Lung (tissue), 16 donors: ENCODE data around the gene UBASH3B. TPM values are rescaled to one million over a fixed set of nuclear protein-coding genes. Genes with fewer than 3 reads are reported as not detected.
"Not testable (repeated sequence)": the region's sequence is repeated elsewhere in the genome, so short reads cannot be mapped to it uniquely, and the experiment has no call there.

ENCODE experiments used
- ATAC-seq: fragments of 200-7000 bp; cut with Tn5 transposase; one replicate; pipeline ENCODE4 v1.9.1; 2020; ENCODE audit warnings: moderate number of reproducible peaks; ENCODE audit not compliant: insufficient read depth, low FRiP score
- DNase-seq, 3 donors: peaks; one replicate each; pipeline ENCODE4 v3.0.0-alpha.2; 2013 to 2017
- H3K27ac ChIP-seq, 2 donors: one replicate each; pipeline ENCODE4 v1.5.1; 2013; ENCODE audit warnings: mild to moderate bottlenecking in 2 of 2, moderate library complexity in 2 of 2, control low read depth in 1 of 2, inconsistent platforms in 1 of 2, low read depth in 1 of 2, low read length in 1 of 2
- H3K27me3 ChIP-seq, 3 donors: one replicate each; pipeline ENCODE4 v1.5.1; 2013; ENCODE audit warnings: low read length in 2 of 3; ENCODE audit not compliant: control insufficient read depth in 3 of 3, insufficient read depth in 3 of 3
- H3K36me3 ChIP-seq, 4 donors: one replicate each; pipeline ENCODE4 v1.5.1; 2013; ENCODE audit warnings: low read length in 4 of 4, mild to moderate bottlenecking in 1 of 4, moderate library complexity in 1 of 4; ENCODE audit not compliant: control insufficient read depth in 4 of 4, insufficient read depth in 4 of 4
- H3K4me1 ChIP-seq, 5 donors: one replicate each; pipeline ENCODE4 v1.5.1; 2013; ENCODE audit warnings: low read length in 5 of 5, mild to moderate bottlenecking in 2 of 5, moderate library complexity in 1 of 5; ENCODE audit not compliant: control insufficient read depth in 5 of 5, insufficient read depth in 5 of 5
- H3K4me3 ChIP-seq: one replicate; pipeline ENCODE4 v1.5.1; 2013; ENCODE audit warnings: mild to moderate bottlenecking, control low read depth, moderate library complexity
- H3K9ac ChIP-seq, 2 donors: one replicate each; pipeline ENCODE4 v1.5.1; 2013; ENCODE audit warnings: low read length in 2 of 2, control low read depth in 1 of 2; ENCODE audit not compliant: insufficient read depth in 1 of 2
- H3K9me3 ChIP-seq, 4 donors: one replicate each; pipeline ENCODE4 v1.5.1; 2013; ENCODE audit warnings: low read length in 3 of 4, mild to moderate bottlenecking in 1 of 4, moderate library complexity in 1 of 4; ENCODE audit not compliant: control insufficient read depth in 4 of 4, insufficient read depth in 3 of 4
- WGBS, 2 donors: extraction: QIAGEN DNeasy Blood & Tissue Kit; methylation state at CpG; one replicate each; pipeline ENCODE4 v1.1.7; 2013; 5-methylcytosine and 5-hydroxymethylcytosine counted together
- long read RNA-seq, 5 donors: transcript quantifications; one replicate each; lab custom pipeline, GENCODE V29; 2026
- polyA plus RNA-seq, 2 donors: library from polyadenylated mRNA; stranded (reverse); fragments of 200-250 nt; gene quantifications; one replicate each; pipeline ENCODE4 v1.2.1, GENCODE V29; 2013
- total RNA-seq, 2 donors: library from RNA; depleted of rRNA in 1 of 2; stranded (reverse); fragments of >200 nt in 1 of 2; gene quantifications; one replicate each; pipeline ENCODE4 v1.2.1, GENCODE V29; 2014 to 2021
- TF ChIP-seq, protein P1 (sequence below): IDR thresholded peaks from 2 replicates; pipeline ENCODE4 v1.5.1; 2012; ENCODE audit warnings: mild to moderate bottlenecking; ENCODE audit errors: control extremely low read depth, extremely low read depth
- donor health status: control.
- donor health status: control.
- donor health status: Bipolar disorder and iron deficiency.
- donor health status: healthy.
- donor health status: DM: yes; HTN: yes; CAD: no.

The UBASH3B gene, protein sequence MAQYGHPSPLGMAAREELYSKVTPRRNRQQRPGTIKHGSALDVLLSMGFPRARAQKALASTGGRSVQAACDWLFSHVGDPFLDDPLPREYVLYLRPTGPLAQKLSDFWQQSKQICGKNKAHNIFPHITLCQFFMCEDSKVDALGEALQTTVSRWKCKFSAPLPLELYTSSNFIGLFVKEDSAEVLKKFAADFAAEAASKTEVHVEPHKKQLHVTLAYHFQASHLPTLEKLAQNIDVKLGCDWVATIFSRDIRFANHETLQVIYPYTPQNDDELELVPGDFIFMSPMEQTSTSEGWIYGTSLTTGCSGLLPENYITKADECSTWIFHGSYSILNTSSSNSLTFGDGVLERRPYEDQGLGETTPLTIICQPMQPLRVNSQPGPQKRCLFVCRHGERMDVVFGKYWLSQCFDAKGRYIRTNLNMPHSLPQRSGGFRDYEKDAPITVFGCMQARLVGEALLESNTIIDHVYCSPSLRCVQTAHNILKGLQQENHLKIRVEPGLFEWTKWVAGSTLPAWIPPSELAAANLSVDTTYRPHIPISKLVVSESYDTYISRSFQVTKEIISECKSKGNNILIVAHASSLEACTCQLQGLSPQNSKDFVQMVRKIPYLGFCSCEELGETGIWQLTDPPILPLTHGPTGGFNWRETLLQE
- total RNA-seq (10 to 100 TPM in 1 of 2 donors, 1 to 10 TPM in 1; 9.6 to 51.2 TPM), polyA plus RNA-seq (10 to 100 TPM in 1 of 2 donors, 1 to 10 TPM in 1; 5.8 to 15.1 TPM)
- long read RNA-seq, donor 1, full-length matches to known transcripts, result 1 of 1 reads
- long read RNA-seq, donor 1, partial matches to known transcripts, result 0 of 1 reads
- long read RNA-seq, donor 1, other reads (novel, unspliced or antisense), result 0 of 1 reads
- long read RNA-seq, donor 2, result 0 reads
- long read RNA-seq, donor 3, result 0 reads
- long read RNA-seq, donor 4, full-length matches to known transcripts, result 1 of 1 reads
- long read RNA-seq, donor 4, partial matches to known transcripts, result 0 of 1 reads
- long read RNA-seq, donor 4, other reads (novel, unspliced or antisense), result 0 of 1 reads
- long read RNA-seq, donor 5, result 0 reads

DNA sequence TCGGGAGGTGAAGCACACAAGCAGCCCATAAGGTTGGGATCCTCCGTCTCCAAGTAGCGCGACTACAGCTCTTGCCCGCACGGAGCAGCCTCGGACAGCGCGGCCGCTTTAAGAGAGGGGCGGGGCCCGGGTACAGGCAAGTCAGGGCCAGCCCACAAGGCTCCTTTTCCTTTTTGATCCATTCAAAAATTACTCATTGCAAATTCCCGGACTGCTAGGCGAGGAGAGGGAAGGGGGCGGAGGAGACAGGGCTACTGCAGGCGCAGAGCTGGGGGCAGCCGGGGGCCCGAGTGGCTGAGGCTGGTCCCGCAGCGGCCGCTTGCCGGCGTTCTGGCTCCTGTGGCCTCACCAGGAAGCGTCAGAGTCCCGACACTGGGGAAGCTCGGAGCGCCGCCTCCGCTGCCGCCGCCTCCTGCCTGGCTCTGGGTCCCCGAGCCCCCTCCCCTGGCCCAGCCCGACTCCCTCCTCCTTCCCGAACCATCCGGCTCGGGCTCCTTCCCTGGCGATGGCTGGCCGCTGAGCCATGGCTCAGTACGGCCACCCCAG is at the start of gene UBASH3B:
UBASH3B (plus strand) TSS at position 196 of the 546 bp plus-strand sequence; CDS start at position 524, 328 bp downstream.
- WGBS, 2 donors, result 0 to 1% methylated on average over 27 to 39 of the region's 39 CpGs
- Histone ChIP-seq H3K4me3 (peak within 1 kb of the TSS; percentile 74), H3K27me3 (peaks cover 0 to 16% (median 0%) of the 10 kb centered on the region in 3 donors), H3K27ac (peak within 1 kb of the TSS; percentile 80 to 94), H3K9ac (peak within 1 kb of the TSS; percentile 19 to 33), H3K9me3 (no peaks in the 10 kb centered on the region), H3K4me1 (peaks cover 0 to 25% (median 9%) of the 10 kb centered on the region in 5 donors), H3K36me3 (peaks cover 0 to 2% (median 0%) of the 10 kb centered on the region in 4 donors)
- TF ChIP-seq, protein P1, sequence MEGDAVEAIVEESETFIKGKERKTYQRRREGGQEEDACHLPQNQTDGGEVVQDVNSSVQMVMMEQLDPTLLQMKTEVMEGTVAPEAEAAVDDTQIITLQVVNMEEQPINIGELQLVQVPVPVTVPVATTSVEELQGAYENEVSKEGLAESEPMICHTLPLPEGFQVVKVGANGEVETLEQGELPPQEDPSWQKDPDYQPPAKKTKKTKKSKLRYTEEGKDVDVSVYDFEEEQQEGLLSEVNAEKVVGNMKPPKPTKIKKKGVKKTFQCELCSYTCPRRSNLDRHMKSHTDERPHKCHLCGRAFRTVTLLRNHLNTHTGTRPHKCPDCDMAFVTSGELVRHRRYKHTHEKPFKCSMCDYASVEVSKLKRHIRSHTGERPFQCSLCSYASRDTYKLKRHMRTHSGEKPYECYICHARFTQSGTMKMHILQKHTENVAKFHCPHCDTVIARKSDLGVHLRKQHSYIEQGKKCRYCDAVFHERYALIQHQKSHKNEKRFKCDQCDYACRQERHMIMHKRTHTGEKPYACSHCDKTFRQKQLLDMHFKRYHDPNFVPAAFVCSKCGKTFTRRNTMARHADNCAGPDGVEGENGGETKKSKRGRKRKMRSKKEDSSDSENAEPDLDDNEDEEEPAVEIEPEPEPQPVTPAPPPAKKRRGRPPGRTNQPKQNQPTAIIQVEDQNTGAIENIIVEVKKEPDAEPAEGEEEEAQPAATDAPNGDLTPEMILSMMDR, result no peak
- DNase-seq, result peak; percentile 84 to 87 (median 84)
- peak; percentile 77 for ATAC-seq

DNA sequence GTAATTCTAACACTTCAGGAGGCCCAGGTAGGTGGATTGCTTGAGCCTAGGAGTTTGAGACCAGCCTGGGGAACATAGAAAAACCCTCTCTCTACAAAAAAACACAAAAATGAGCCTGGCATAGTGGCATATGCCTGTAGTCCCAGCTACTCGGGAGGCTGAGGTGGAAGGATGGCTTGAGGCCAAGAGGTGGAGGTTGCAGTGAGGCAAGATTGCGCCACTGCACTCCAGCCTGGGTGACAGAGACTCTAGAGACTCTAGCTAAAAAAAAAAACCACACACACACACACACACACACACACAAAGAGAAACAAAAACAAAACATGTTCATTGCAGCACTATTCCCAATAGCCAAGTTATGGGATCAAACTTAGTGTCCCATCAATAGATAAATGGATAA is 48.4 kb upstream of the UBASH3B start:
- WGBS, 2 donors, result 67 to 73% methylated on average over 2 of the region's 2 CpGs
- not testable (repeated sequence) for DNase-seq

DNA sequence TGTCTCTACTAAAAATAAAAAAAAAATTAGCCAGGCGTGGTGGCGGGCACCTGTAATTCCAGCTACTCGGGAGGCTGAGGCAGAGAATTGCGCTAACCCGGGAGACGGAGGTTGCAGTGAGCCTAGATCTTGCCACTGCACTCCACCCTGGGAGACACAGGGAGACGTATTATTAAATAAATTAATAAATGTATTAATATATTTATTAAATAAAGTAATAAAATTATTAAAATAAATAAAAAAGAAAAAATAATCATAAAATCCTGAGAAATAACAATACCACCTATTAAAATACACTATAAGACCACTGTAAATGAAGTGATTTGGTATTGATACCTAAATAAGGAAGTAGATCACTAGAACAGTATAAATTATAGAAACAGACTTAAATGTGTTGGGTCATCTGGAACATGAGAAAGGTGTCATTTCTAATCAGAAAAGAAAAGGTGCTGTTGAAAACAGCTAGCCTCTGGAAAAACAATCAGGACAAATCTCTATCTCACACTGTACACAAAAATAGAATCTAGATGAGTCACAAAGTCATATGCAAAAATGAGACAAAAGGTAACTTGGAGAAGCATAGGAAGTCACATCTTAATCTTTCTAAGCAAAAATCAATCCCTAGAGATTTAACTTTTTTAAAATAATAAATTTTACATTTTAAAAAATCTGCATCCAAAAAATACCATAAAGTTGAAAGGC is 43.2 kb upstream of the UBASH3B start:
- DNase-seq (no peak), ATAC-seq (no peak)
- Histone ChIP-seq H3K36me3 (no peaks in the 10 kb centered on the region), H3K9me3 (no peaks in the 10 kb centered on the region), H3K4me1 (no peaks in the 10 kb centered on the region), H3K9ac (no peak overlapping the region), H3K27ac (no peak overlapping the region), H3K27me3 (no peaks in the 10 kb centered on the region), H3K4me3 (no peak overlapping the region)
- WGBS, 2 donors, result 96 to 97% methylated on average over 7 of the region's 7 CpGs
- TF ChIP-seq, protein P1, result no peak

More for the DNA sequence above, 48.4 kb upstream of the UBASH3B start:
- not testable (repeated sequence) for H3K4me3 ChIP-seq, ATAC-seq, H3K36me3 ChIP-seq, H3K27ac ChIP-seq, H3K9ac ChIP-seq, H3K9me3 ChIP-seq, H3K27me3 ChIP-seq, H3K4me1 ChIP-seq
